HG03039 (cell line): ENCODE results near the gene HINT1.
A peak's percentile ranks its signal among the peaks of the same experiment; 100 is the strongest.

Source experiments
- ATAC-seq: cut with Tn5 transposase; IDR thresholded peaks from one replicate; pipeline ENCODE4 v1.9.1; 2021; ENCODE audit warnings: mild to moderate bottlenecking, moderate library complexity; ENCODE audit not compliant: unreplicated experiment

The HINT1 gene

GRCh38 chr5:131112424-131112823 is 52.6 kb downstream of the HINT1 start:
- ATAC-seq: no peak

- no peak for ATAC-seq
Observed at GRCh38 chr5:131110256-131110594, 54.8 kb downstream of the HINT1 start.

GRCh38 chr5:131109540-131110255 is 55.4 kb downstream of the HINT1 start:
- ATAC-seq: peak; percentile 84
